IPS-NIHi7 (cell line): ENCODE results near the gene BAHCC1.
"Not testable (repeated sequence)": the region's sequence is repeated elsewhere in the genome, so short reads cannot be mapped to it uniquely, and the experiment has no call there.

Experiments used
- DNase-seq: peaks from one replicate; pipeline ENCODE4 v3.0.0; 2012; ENCODE audit warnings: mixed read lengths; ENCODE audit errors: extremely low spot score

BAHCC1 gene

DNA sequence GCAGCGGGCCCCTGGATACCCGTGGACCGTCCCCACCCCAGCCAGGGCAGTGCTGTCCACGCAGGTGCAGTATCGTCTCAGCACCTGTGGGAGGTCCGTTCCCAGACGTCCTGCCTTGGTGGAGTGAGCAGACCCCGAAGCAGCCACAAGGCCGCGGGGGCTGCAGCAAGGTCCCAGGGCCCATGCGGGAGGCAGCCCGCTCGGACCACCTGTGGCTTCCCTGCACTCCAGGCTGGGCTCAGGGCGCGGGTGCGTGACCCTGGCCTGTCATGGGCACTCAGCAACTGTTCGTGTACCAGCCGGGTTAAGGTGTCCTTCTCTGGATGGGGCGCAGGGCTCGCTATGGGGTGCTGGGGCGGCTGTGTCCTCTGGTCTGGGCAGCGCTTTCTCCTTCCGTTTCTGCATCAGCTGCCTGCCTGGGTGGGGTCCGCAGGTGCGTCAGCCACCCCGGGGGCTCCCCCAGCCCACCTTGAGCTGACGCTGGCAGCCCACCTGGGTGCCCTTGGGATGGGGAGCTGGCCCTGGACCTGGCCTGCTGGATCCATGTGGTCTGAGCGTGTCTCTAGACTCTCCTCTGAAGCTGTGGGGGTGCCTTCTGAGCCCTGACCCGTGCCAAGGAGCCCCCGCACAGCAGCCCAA, 18.4 kb downstream of the BAHCC1 start:
- DNase-seq = no peak

DNA sequence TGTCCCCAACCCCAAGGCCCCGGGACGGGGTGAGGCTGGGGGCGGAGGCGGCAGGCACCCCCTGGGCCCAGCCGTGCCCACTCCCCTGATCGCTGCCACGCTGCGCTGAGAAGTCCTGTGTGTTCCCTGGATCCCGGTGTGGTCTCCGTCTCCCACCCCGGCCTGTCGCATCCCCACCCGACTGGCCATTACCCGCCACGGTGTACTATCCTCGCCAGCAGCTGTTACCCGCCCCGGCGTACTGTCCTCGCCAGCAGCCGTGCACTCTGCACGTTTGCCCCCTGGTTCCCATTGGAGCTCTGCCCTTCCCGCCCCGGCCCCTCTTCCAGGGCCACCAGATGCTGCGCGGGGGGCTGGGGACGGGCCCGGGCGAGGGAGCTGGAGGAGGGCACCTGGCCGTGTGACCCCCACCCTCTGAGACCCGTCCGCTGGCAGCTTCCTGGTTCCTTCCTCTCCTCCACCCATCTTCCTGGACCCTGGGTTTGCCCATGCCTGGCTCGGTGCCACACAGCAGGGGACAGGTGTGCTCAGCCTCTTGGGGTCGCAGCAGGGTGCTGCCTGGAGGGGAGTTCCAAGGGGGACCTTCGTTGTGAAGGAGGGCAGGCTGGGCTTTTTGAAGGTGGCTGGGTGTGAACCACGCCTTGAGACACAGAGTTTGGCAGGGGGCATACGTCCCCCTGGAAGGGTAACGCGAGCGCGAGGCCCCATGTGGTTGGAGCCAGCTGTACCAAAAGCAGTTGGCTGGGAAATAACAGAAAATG, 19.7 kb downstream of the BAHCC1 start:
- DNase-seq = no peak

DNA sequence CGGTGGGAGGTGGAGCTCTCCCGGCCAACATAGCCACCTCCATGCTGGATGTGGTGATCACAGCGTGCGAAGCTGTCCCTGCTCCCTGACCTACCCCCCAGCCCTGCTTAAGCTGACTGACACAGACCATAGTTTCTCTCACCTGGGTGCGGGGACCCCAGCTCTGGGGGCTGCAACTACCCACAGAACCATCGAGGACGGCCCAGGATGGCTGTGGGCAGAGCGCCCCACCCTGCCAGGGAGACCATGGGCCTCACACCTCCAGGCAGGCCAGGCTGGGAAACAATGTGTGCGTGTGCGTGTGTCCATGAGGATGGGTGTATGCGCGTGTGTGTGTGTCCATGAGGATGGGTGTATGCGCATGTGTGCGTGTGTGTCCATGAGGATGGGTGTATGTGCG, 20.4 kb downstream of the BAHCC1 start:
- DNase-seq = no peak

DNA sequence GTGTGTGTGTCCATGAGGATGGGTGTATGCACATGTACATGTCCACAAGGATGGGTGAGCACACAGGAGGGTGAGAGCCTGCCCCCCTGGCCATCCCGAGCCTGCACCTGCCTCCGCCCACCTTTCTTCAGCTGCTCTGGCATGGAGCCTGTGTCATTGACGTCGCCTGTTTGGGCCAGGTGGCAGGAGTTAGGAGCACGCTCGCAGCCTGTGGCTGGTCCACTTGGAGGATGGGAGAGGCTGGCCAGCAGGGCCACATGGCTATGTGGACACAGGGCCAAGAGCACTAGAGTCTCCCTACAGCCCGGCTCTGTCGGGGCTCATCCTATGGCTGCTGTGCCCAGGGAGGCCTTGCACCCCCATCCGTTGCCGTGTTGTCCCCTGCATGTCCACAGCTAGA, 21.4 kb downstream of the BAHCC1 start:
- no peak for DNase-seq

DNA sequence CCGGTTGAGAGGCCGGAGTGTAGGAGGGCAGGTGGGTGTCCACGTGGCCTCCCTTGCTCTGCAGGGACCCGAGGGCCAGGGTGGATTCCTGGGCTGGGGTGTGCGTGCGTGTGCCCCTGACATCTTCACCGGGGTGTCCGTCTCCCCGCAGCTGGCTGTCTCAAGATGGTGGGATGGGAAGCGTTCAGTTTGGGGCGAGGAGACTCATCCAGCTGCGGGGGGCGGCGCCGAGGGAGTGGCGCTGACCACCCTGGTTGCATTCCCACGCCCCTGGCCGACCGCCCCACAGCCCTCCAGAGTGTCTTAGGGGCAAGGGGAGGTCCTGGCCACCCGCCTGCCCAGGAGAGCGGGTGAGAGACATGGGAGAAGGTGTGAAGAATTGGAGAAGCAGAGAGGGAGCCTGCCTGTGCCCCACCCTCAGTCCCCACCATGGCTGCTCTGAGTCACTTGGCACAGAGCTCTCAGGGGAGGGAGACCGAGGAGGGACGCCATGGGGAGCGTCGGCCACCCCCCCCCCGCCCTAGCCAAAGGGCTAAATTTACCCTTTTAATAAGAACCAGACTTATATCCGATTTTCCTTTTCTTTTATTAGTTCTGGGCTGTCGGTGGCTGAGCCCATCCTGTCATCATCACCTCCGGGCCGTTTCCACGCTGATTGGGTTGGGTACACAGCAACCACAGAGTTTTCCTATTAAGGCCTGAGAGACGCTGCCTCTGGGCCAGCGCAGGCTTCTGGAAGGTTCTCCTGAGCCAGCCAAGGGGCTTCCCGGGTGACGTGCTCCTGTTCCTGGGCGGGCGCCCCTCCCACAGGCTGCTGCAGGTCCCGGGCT, 22.0 kb downstream of the BAHCC1 start:
- DNase-seq = no peak

DNA sequence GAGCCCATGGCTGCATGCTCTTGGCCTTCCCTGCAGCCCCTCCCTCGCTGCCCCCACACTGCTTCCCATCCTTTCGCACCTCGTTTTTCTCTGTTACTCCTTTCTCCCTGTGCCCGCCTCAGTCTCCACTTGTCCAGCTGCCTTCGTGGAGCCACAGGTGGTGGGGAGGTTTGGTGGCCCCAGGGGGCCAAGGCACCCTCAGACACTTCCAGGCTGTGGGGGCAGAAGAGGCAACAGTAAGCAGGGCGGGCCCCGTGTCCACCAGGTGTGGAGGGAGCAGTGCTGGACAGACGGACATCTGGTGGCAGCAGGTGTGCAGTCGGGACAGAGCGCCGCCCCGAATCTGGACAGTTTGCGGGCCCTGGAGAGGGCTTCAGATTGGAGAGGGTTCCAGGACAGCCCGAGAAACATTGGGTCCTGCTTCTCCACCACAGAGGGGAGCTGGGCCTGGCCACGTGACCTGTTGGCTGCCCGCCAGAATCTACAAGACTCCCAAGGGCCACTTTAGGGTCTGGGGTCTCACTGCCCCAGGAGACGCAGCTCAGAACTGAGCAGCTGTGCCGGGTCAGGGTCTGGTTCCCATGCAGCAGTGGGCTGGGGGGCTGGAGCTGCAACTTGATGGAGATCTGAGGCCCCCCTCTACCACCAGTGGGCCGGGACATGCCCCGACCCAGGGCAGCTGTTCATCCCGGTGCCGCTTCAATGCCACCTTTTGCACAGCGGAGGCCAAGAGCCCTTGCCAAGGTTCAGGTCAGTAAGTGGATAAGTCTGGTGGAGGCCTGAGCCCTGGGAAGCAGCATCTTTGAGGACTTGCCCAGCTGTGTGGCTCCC, 22.8 kb downstream of the BAHCC1 start:
- no peak for DNase-seq

DNA sequence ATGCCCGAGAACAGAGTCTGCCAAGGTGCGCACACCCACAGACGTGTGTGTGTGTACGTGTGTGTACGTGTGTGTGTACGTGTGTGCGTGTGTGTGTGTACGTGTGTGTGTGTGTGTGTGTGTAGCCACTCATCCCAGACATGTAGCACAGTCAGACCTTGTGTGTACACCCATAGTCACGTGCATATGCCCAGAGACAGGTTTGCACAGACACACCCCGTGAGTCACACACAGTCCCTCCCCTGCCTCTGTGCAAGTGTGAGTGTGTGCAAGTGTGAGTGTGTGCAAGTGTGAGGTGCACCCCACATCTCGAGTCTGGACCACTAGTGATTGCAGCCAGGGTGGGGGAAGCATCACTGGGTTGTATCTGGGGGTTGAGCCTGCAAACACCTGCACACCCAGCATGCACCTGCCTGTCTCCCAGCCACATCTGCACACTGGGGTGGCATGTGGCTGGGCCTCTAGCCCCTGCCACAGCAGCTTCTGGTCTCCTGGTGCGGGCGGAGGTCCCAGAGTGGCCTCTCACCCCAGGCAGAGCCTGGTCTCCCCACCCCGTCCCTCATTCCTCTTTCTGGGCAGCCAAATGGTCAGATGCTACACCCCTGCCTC, 23.6 kb downstream of the BAHCC1 start:
- DNase-seq = no peak

DNA sequence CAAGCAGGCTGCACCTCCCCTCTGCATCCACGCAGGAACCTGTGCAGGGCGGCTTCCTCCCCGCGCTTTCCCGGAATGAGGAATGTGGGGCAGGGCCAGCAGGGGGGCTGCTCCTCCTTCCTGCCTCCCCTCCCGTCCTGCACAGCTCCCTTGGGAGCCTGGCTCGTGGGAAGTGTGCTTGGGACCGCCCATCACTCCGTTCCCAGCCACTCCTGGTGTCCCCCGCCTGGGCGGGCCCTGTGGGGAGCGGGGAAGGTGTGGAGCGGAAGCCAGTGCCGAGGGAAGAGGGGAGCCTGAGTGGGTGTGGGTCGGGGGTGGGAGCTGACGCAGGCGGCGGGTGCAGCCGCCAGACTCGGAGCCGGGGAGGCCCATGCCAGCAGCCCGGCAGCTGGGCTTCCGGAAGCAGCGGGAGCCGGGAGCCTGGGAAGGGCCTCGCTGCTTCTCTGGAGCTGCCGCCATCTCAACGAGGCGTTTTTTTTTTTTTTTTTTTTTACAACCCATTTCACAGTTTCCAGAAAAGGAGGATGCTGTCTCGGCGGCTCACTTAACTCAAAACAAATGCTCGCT, 24.1 kb downstream of the BAHCC1 start:
- no peak for DNase-seq

DNA sequence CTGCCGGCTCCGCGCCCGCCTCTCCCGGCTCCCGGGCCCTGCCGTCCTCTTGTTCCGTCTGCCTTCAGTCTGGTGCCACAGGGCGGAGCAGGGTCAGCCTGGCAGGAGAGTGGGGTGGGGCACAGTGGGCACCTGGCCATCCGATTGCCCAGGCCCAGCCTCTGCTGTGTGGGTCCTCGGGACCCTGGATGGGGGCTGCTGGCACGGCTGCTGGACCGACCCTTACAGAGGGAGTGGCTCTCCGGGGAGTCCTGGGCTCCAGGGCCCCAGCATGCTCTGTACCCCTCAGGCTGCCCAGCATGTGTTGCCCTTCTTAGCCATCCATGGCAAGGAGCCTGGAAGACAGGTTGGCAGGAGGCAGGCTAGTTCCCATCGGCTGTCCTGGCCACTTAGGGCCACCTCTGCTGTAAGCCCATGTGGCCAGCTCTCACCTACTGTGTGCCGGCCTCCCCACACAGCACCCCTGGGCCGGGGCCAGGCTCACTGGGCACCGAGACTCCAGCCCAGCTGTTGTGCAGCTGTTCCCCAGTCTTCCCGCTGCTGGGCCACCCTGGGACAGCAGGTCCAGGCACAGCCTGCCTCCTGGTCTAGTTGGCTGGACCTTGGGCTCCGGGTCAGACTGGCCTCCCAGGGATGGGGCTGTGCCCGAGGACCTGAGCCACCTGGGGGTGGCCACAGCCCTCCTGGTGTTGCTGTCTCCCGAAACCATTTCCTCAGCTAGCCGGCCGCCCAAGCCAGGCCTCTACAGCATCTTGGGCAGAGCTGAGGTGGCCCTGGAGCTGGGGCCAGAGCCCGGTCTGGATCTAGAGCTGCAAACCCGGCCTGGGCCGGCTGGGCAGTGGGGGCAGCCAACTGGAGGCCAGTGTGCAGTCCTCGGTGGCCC, 24.9 kb downstream of the BAHCC1 start:
- DNase-seq = no peak

DNA sequence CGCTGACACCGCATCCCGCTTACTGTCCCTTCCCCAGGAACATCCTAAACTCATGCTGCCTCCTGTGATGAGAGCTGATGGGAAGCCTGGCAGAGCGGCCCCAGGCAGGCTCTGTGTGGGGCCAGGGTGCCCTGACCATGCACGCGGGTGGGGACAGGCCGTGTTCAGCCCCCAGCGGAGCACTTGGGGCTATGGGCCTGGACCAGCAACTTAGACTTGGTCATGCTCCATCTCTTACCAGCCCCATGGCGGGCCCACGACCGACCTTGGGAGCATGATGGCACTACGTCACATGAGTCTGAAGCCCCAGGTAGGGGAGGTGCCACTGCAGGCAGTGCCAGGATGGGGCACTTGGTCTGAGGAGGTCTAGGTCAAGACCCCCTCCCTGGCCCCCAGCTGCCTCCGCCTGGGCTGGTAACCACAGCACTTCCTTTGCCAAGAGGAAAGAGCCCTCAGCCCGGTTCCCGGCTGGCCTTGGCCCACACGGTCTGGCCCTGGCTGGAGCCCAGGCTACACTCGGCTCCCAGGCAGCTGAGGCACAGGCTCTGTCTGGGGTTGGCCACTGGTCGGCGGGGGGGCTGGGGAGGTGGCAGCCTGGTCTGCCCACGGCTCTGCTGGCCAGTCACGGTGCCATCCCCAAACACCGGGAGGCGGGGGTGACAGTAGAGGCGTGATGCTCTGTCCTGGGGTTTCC, 25.7 kb downstream of the BAHCC1 start:
- no peak for DNase-seq

DNA sequence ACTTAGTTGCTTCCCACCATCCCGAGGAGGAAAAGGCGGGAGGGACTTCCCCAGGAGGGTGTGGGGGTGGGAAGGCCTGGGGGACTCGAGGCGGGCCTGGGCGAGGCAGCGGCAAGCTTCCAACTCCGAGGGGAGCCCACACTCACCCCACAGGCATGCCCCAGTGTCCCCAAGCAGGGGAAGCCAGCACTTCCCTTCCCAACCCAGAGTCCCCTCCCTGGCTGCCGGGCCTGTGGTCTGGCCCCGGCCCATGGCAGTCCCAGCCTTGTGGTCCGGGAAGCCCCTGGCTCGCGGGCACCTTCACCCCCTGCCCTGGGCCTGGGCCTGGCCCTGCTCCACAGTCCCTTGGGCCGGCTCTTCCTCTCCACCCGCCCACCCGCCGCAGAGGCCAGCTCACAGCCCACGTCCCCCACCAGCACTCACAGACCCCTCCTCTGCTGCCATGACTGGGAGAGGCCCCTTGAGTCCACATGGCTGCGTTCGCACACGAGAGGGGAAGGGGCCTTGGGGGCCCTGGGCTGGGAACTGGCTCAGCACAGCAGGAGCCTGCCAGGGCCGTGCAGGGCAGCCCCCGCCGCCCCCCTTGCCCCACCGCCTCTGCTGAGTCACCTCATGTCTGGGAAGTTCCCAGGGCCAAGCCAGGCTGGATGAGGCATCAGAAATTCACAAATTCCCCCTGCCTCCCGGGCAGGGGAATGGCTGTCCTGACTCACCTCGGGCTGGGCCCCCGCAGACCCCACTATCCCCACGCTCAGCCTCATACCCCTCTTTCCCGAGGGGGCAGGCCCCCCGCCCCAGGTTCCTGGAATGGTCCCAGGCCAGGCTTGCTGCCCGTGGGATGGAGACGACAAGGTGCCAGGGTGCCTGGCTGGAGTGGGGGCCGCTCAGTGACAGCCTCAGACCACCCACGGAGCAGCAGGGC, 27.8 kb downstream of the BAHCC1 start:
- peak; percentile 76 for DNase-seq

DNA sequence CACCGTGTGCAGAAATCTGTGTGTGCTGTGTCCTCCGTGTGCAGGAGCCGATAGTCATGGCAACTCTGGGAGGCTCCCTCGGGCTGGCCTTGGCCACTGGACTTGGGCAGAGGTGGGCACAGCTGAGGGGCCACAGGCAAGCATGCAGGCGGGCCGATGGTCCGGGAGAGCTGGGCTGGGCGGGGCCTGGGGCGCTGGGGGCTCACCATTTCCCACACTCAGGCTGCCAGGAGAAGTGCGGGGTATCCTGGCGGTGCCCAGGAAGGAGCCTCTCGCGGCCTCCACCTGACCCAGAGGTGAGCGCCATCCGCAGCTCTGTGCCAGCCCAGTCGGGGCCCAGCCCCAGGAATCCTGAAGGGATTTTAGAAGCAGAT, 28.4 kb downstream of the BAHCC1 start:
- DNase-seq = no peak

DNA sequence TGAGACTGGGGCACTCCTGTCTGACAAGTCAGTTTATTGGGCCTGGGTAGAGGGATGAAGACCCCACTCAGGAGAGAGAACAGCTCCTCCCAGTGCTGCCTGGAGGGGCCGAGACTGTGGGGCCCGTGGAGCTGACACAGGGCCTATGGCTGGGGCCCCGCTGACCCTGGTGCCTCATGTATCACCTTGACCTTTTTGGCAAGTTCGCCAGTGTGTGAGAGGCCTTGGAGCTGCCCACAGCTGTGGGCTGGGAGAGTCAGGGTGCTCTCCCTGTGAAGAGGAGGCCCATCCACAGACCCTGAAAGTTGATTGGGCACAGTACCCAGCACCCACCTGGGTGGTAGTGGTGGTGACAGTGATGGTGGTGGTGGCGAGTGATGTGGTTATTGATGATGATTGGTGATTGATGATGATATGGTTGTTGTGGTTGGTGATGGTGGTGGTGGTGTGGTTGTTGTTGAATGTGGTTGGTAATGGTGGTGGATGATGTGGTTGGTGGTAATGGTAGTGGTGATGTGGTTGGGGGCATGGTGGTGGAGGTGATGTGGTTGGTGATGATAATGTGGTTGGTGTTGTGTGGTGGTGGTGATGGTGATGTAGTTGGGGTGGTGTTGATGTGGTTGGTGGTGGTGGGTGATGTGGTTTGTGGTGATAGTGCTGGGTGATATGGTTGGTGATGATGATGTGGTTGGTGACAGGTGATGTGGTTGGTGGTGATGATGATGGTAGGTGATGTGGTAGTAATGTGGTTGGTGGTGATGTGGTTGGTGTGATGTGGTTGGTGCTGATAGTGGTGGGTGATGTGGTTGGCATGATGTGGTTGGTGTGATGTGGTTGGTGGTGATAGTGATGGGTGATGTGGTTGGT, 29.1 kb downstream of the BAHCC1 start:
- DNase-seq = no peak

DNA sequence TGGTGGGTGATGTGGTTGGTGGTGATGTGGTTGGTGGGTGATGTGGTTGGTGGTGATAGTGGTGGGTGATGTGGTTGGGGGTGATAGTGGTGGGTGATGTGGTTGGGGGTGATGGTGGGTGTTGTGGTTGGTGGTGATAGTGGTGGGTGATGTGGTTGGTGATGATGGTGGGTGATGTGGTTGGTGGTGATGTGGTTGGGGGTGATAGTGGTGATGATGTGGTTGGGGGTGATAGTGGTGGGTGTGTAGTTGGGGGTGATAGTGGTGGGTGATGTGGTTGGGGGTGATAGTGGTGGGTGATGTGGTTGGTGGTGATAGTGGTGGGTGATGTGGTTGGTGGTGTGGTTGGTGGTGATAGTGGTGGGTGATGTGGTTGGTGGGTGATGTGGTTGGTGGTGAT, 29.8 kb downstream of the BAHCC1 start:
- not testable (repeated sequence) for DNase-seq

DNA sequence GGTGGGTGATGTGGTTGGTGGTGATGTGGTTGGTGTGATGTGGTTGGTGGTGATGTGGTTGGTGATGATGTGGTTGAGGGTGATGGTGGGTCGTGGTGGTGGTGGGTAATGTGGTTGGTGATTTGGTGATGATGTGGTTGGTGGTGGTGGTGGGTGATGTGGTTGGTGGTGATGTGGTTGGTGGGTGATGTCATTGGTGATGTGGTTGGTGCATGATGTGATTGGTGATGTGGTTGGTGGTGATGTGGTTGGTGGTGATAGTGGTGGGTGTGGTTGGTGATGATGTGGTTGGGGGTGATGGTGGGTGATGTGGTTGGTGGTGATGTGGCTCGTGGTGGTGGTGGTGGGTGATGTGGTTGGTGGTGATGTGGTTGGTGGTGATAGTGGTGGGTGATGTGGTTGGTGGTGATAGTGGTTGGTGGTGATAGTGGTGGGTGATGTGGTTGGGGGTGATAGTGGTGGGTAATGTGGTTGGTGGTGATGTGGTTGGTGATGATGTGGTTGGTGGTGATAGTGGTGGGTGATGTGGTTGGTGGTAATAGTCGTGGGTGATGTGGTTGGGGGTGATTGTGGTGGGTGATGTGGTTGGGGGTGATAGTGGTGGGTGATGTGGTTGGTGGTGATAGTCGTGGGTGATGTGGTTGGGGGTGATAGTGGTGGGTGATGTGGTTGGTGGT, 30.6 kb downstream of the BAHCC1 start:
- DNase-seq = not testable (repeated sequence)

DNA sequence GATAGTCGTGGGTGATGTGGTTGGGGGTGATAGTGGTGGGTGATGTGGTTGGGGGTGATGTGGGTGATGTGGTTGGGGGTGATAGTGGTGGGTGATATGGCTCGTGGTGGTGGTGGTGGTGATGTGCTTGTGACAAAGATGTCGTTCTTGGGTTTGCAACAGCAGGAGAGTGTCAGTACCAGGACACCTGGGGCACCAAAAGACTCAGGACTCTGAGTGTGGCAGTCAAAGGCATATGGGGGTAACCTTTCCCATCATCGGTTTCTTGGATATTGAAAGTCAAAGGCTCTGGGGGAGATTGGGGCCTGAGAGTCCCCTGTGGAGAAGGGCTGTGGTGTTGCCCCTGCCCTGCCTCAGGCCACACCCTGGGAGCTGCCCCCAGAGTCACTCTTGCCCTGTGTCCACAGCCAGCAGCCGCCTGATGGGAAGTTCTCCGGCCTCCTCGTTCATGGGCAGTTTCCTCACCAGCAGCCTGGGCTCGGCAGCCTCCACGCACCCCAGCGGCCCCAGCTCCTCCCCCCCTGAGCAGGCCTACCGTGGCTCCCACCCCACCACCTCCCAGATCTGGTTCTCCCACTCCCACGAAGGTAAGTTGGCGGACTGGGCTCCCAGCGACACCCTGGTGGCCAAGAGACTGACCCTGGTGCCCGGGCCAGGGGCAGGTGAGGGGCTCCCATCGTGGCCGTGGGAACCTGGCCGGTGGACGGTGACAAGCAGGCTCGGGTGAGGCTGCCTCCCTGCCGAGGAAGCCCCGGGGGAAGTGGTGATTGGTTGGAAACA, 31.3 kb downstream of the BAHCC1 start:
- no peak for DNase-seq
